LHCN-M2 (cell line): Measurements from ENCODE around the gene TACSTD2. TPM values are rescaled to one million over a fixed set of nuclear protein-coding genes. Genes with fewer than 3 reads are reported as not detected.
"Not testable (repeated sequence)": the region's sequence is repeated elsewhere in the genome, so short reads cannot be mapped to it uniquely, and the experiment has no call there.

ENCODE experiments used
- DNase-seq: peaks from one replicate; pipeline ENCODE4 v3.0.0-alpha.2; 2012; ENCODE audit warnings: low read depth
- total RNA-seq: library from RNA; depleted of rRNA; stranded (reverse); fragments of >200 nt; gene quantifications from 2 replicates; pipeline ENCODE4 v1.2.3, GENCODE V29; 2014; rRNA removed

Gene TACSTD2
- total RNA-seq, 1 experiment from 2014 or later = not detected

- DNase-seq = no peak
Observed at GRCh38 chr1:58566339-58566738, 10.7 kb downstream of the TACSTD2 start.

- not testable (repeated sequence) for DNase-seq
Observed at GRCh38 chr1:58563715-58564114, 13.3 kb downstream of the TACSTD2 start.

- DNase-seq = no peak
Observed at GRCh38 chr1:58561633-58562032, 15.4 kb downstream of the TACSTD2 start.

GRCh38 chr1:58555393-58555792 is 21.7 kb downstream of the TACSTD2 start:
- DNase-seq = no peak

- peak; percentile 34 for DNase-seq
Observed at GRCh38 chr1:58551186-58552140, 25.6 kb downstream of the TACSTD2 start.

GRCh38 chr1:58549291-58549690 is 27.8 kb downstream of the TACSTD2 start:
- DNase-seq = not testable (repeated sequence)

- no peak for DNase-seq
Observed at GRCh38 chr1:58548371-58548770, 28.7 kb downstream of the TACSTD2 start.

- peak; percentile 95 for DNase-seq
Observed at GRCh38 chr1:58546520-58547308, 30.3 kb downstream of the TACSTD2 start, which contains the start of gene OMA1. Gene OMA1 (minus strand): TSS chr1:58546726. CDS start chr1:58539294, 7,432 bp downstream.

GRCh38 chr1:58545591-58546519 is 31.2 kb downstream of the TACSTD2 start:
- peak; percentile 79 for DNase-seq

- no peak for DNase-seq
Observed at GRCh38 chr1:58543260-58543659, 33.8 kb downstream of the TACSTD2 start.

- DNase-seq = peak; percentile 27
Observed at GRCh38 chr1:58539553-58539952, 37.5 kb downstream of the TACSTD2 start.

- DNase-seq = no peak
Observed at GRCh38 chr1:58538821-58539220, 38.2 kb downstream of the TACSTD2 start.

- not testable (repeated sequence) for DNase-seq
Observed at GRCh38 chr1:58531842-58532241, 45.2 kb downstream of the TACSTD2 start.

GRCh38 chr1:58529284-58529683 is 47.8 kb downstream of the TACSTD2 start:
- DNase-seq = no peak

- DNase-seq = peak; percentile 80
Observed at GRCh38 chr1:58528518-58528917, 48.5 kb downstream of the TACSTD2 start.

Other genes starting within 250 kb of the TACSTD2 start
- 11.7 and 20.6 TPM in 2 replicates for gene OMA1, start 30.5 kb downstream of the TACSTD2 start, total RNA-seq
- gene MYSM1, start 122.8 kb upstream of the TACSTD2 start, total RNA-seq = 16.6 and 41.4 TPM in 2 replicates
- 63.7 and 79.8 TPM in 2 replicates for gene JUN, start 206.8 kb upstream of the TACSTD2 start, total RNA-seq